ENCODE measurements around the gene FOXL2NB. TPM values are rescaled to one million over a fixed set of nuclear protein-coding genes. Genes with fewer than 3 reads are reported as not detected.
A peak's percentile ranks its signal among the peaks of the same experiment; 100 is the strongest.

FOXL2NB gene
- total RNA-seq, 5 donors from 2014 or later (not counting 1 experiment from before 2014, with no cell fraction given), result 0.06 TPM; not detected in 4

GRCh38 chr3:138947495-138948121 is 591 bp downstream of the FOXL2NB start:
- no peak overlapping the region for H3K27ac ChIP-seq (ENCODE audit: low read length)
- ATAC-seq (replicated peaks in 1 of 4), result no peak
- peaks cover 31 to 76% of the 10 kb centered on the region in 2 experiments for H3K27me3 ChIP-seq (replicated peaks in 1 of 2; ENCODE audit: control insufficient read depth in 2 of 2, extremely low read depth in 1 of 2, insufficient read depth in 2 of 2, low read length in 1 of 2)
- H3K4me1 Mint-ChIP-seq, result peaks cover 35 to 54% (median 42%) of the 10 kb centered on the region in 3 donors
- peak overlapping the region; percentile 58 to 80 (median 64) for H3K4me3 Mint-ChIP-seq
- peak overlapping the region in 1 of 2 donors; percentile 15 for H3K27ac Mint-ChIP-seq
- H3K27me3 Mint-ChIP-seq, result peaks cover 58 to 78% of the 10 kb centered on the region in 2 donors
- DNase-seq, result no peak
- peaks cover 22 to 54% of the 10 kb centered on the region in 2 experiments for H3K4me1 ChIP-seq (ENCODE audit: control insufficient read depth in 1 of 2, extremely low read depth in 1 of 2, insufficient read depth in 2 of 2, low read length in 2 of 2)
- H3K9me3 Mint-ChIP-seq, result no peaks in the 10 kb centered on the region
- no peak overlapping the region for H3K4me3 ChIP-seq (ENCODE audit: control insufficient read depth in 1 of 2, extremely low read depth in 1 of 2, low read length in 1 of 2)
- 20% methylated on average over 14 of the region's 21 CpGs for WGBS (ENCODE audit: insufficient coverage)
- H3K36me3 ChIP-seq (ENCODE audit: control insufficient read depth in 2 of 2, extremely low read depth in 1 of 2, insufficient read depth in 1 of 2, low read length in 1 of 2), result no peaks in the 10 kb centered on the region
- H3K9me3 ChIP-seq, result no peaks in the 10 kb centered on the region
- H3K36me3 Mint-ChIP-seq, result no peaks in the 10 kb centered on the region
- ChIA-PET CTCF (interaction anchor here (0.5 to 1.5 kb wide), 5 partner anchors 13 to 379 kb away, joined by 3 to 10 read pairs (median 4); no protein-coding TSS in a partner anchor), POLR2A (interaction anchor here in 1 of 2 donors (0.6 kb wide), 1 partner anchor 1975 kb away, joined by 5 read pairs; no protein-coding TSS in a partner anchor)

- WGBS (ENCODE audit: insufficient coverage), result 67% methylated on average over 1 of the region's 3 CpGs
- Mint-ChIP-seq H3K27ac (peak overlapping the region in 1 of 2 donors; percentile 2), H3K27me3 (peaks cover 52 to 72% of the 10 kb centered on the region in 2 donors), H3K36me3 (no peaks in the 10 kb centered on the region), H3K4me3 (peak overlapping the region in 2 of 3 donors; percentile 0 to 80), H3K9me3 (no peaks in the 10 kb centered on the region), H3K4me1 (peaks cover 34 to 51% (median 40%) of the 10 kb centered on the region in 3 donors)
- peak overlapping the region in 1 of 2 donors; percentile 23 for H3K4me3 ChIP-seq (ENCODE audit: control insufficient read depth in 1 of 2, extremely low read depth in 1 of 2, low read length in 1 of 2)
- H3K36me3 ChIP-seq (ENCODE audit: control insufficient read depth in 2 of 2, extremely low read depth in 1 of 2, insufficient read depth in 1 of 2, low read length in 1 of 2), result no peaks in the 10 kb centered on the region
- peaks cover 22 to 49% of the 10 kb centered on the region in 2 experiments for H3K4me1 ChIP-seq (ENCODE audit: control insufficient read depth in 1 of 2, extremely low read depth in 1 of 2, insufficient read depth in 2 of 2, low read length in 2 of 2)
- CTCF ChIA-PET, result interaction anchor here (0.6 to 1.5 kb wide), 2 partner anchors 25 to 378 kb away, joined by 3 to 4 read pairs; no protein-coding TSS in a partner anchor
- ATAC-seq (replicated peaks in 1 of 4) (no peak), DNase-seq (no peak)
- H3K27me3 ChIP-seq (replicated peaks in 1 of 2; ENCODE audit: control insufficient read depth in 2 of 2, extremely low read depth in 1 of 2, insufficient read depth in 2 of 2, low read length in 1 of 2), result peaks cover 27 to 68% of the 10 kb centered on the region in 2 experiments
- H3K27ac ChIP-seq (ENCODE audit: low read length), result no peak overlapping the region
- POLR2A ChIA-PET, result interaction anchor here in 1 of 2 donors (0.5 to 0.7 kb wide), 2 partner anchors 23 to 65 kb away, joined by 3 to 4 read pairs; no protein-coding TSS in a partner anchor
- H3K9me3 ChIP-seq, result no peaks in the 10 kb centered on the region
These were observed 1.5 kb downstream of the FOXL2NB start for GRCh38 chr3:138948371-138949001.

GRCh38 chr3:138949002-138949418 is 2.0 kb downstream of the FOXL2NB start:
- H3K4me1 ChIP-seq (ENCODE audit: control insufficient read depth in 1 of 2, extremely low read depth in 1 of 2, insufficient read depth in 2 of 2, low read length in 2 of 2), result peaks cover 22 to 49% of the 10 kb centered on the region in 2 experiments
- POLR2A ChIA-PET, result interaction anchor here in 1 of 2 donors (0.7 kb wide), 1 partner anchor 24 kb away, joined by 3 read pairs; no protein-coding TSS in a partner anchor

GRCh38 chr3:138949445-138950005 is 2.5 kb downstream of the FOXL2NB start:
- Histone ChIP-seq H3K4me3 (ENCODE audit: control insufficient read depth in 1 of 2, extremely low read depth in 1 of 2, low read length in 1 of 2) (peak overlapping the region; percentile 32 to 39), H3K36me3 (ENCODE audit: control insufficient read depth in 2 of 2, extremely low read depth in 1 of 2, insufficient read depth in 1 of 2, low read length in 1 of 2) (no peaks in the 10 kb centered on the region), H3K27ac (ENCODE audit: low read length) (no peak overlapping the region), H3K9me3 (no peaks in the 10 kb centered on the region), H3K27me3 (replicated peaks in 1 of 2; ENCODE audit: control insufficient read depth in 2 of 2, extremely low read depth in 1 of 2, insufficient read depth in 2 of 2, low read length in 1 of 2) (peaks cover 25 to 59% of the 10 kb centered on the region in 2 experiments), H3K4me1 (ENCODE audit: control insufficient read depth in 1 of 2, extremely low read depth in 1 of 2, insufficient read depth in 2 of 2, low read length in 2 of 2) (peaks cover 21 to 44% of the 10 kb centered on the region in 2 experiments)
- H3K36me3 Mint-ChIP-seq, result no peaks in the 10 kb centered on the region
- 7% methylated on average over 27 of the region's 27 CpGs for WGBS (ENCODE audit: insufficient coverage)
- ATAC-seq (replicated peaks in 1 of 4), result peak; percentile 9 to 19 (median 18)
- no peak for DNase-seq
- no peak overlapping the region for H3K27ac Mint-ChIP-seq
- peak overlapping the region; percentile 49 to 80 (median 66) for H3K4me3 Mint-ChIP-seq
- H3K4me1 Mint-ChIP-seq, result peaks cover 25 to 40% (median 30%) of the 10 kb centered on the region in 3 donors
- peaks cover 53 to 71% of the 10 kb centered on the region in 2 donors for H3K27me3 Mint-ChIP-seq
- H3K9me3 Mint-ChIP-seq, result no peaks in the 10 kb centered on the region
- POLR2A ChIA-PET, result no interaction called here
- CTCF ChIA-PET, result interaction anchor here in 1 of 2 donors (1.1 kb wide), 1 partner anchor 26 kb away, joined by 4 read pairs; no protein-coding TSS in a partner anchor

More at GRCh38 chr3:138949002-138949418, 2.0 kb downstream of the FOXL2NB start:
- no CpG with 5 or more reads among the region's 5 CpGs for WGBS (ENCODE audit: insufficient coverage)
- ATAC-seq (replicated peaks in 1 of 4) (no peak), DNase-seq (no peak)
- peak overlapping the region in 1 of 2 donors; percentile 23 for H3K4me3 ChIP-seq (ENCODE audit: control insufficient read depth in 1 of 2, extremely low read depth in 1 of 2, low read length in 1 of 2)
- CTCF ChIA-PET, result no interaction called here
- Mint-ChIP-seq H3K4me1 (peaks cover 30 to 45% (median 35%) of the 10 kb centered on the region in 3 donors), H3K27me3 (peaks cover 51 to 71% of the 10 kb centered on the region in 2 donors), H3K4me3 (peak overlapping the region in 2 of 3 donors; percentile 66 to 80), H3K27ac (no peak overlapping the region), H3K36me3 (no peaks in the 10 kb centered on the region), H3K9me3 (no peaks in the 10 kb centered on the region)
- no peaks in the 10 kb centered on the region for H3K36me3 ChIP-seq (ENCODE audit: control insufficient read depth in 2 of 2, extremely low read depth in 1 of 2, insufficient read depth in 1 of 2, low read length in 1 of 2)
- no peak overlapping the region for H3K27ac ChIP-seq (ENCODE audit: low read length)
- H3K27me3 ChIP-seq (replicated peaks in 1 of 2; ENCODE audit: control insufficient read depth in 2 of 2, extremely low read depth in 1 of 2, insufficient read depth in 2 of 2, low read length in 1 of 2), result peaks cover 27 to 64% of the 10 kb centered on the region in 2 experiments
- H3K9me3 ChIP-seq, result no peaks in the 10 kb centered on the region

GRCh38 chr3:138950006-138950644 is 3.1 kb downstream of the FOXL2NB start:
- no peaks in the 10 kb centered on the region for H3K9me3 ChIP-seq
- Mint-ChIP-seq H3K27me3 (peaks cover 55 to 71% of the 10 kb centered on the region in 2 donors), H3K36me3 (no peaks in the 10 kb centered on the region), H3K9me3 (no peaks in the 10 kb centered on the region), H3K27ac (no peak overlapping the region), H3K4me3 (peak overlapping the region; percentile 52 to 80 (median 62)), H3K4me1 (peaks cover 21 to 35% (median 25%) of the 10 kb centered on the region in 3 donors)
- DNase-seq (peak in 1 of 35 experiments; percentile 34), ATAC-seq (replicated peaks in 1 of 4) (peak; percentile 50 to 66 (median 52))
- no peaks in the 10 kb centered on the region for H3K36me3 ChIP-seq (ENCODE audit: control insufficient read depth in 2 of 2, extremely low read depth in 1 of 2, insufficient read depth in 1 of 2, low read length in 1 of 2)
- POLR2A ChIA-PET, result interaction anchor here in 1 of 2 donors (0.6 kb wide), 1 partner anchor 861 kb away, joined by 3 read pairs; no protein-coding TSS in a partner anchor
- H3K27me3 ChIP-seq (replicated peaks in 1 of 2; ENCODE audit: control insufficient read depth in 2 of 2, extremely low read depth in 1 of 2, insufficient read depth in 2 of 2, low read length in 1 of 2), result peaks cover 25 to 57% of the 10 kb centered on the region in 2 experiments
- WGBS (ENCODE audit: insufficient coverage), result 4% methylated on average over 53 of the region's 53 CpGs
- H3K4me3 ChIP-seq (ENCODE audit: control insufficient read depth in 1 of 2, extremely low read depth in 1 of 2, low read length in 1 of 2), result peak overlapping the region; percentile 32 to 39
- no peak overlapping the region for H3K27ac ChIP-seq (ENCODE audit: low read length)
- H3K4me1 ChIP-seq (ENCODE audit: control insufficient read depth in 1 of 2, extremely low read depth in 1 of 2, insufficient read depth in 2 of 2, low read length in 2 of 2), result peaks cover 17 to 38% of the 10 kb centered on the region in 2 experiments
- CTCF ChIA-PET, result interaction anchor here in 1 of 2 donors (1.1 kb wide), 1 partner anchor 27 kb away, joined by 4 read pairs; no protein-coding TSS in a partner anchor
